PC-9 (cell line): ENCODE measurements around the gene PPM1F. TPM values are rescaled to one million over a fixed set of nuclear protein-coding genes. Genes with fewer than 3 reads are reported as not detected.

Experiments
- BruUV-seq: library from RNA; stranded (reverse); fragments of 400-500 nt; replicated peaks from 2 replicates; lab custom pipeline; 2021; lab: Mats Ljungman, UMichigan
- CTCF ChIA-PET: fragments of 300-600 bp; sonication (Branson Sonifier 250); formaldehyde crosslinking; loops from one replicate; lab custom pipeline; 2022; ENCODE audit warnings: antibody characterized with exemption; lab: Charles Lee
- POLR2A ChIA-PET: fragments of 300-600 bp; sonication (Branson Sonifier 250); formaldehyde crosslinking; loops from one replicate; lab custom pipeline; 2022; ENCODE audit warnings: antibody characterized with exemption; ENCODE audit not compliant: unreplicated experiment; lab: Charles Lee
- DNase-seq, 2 experiments: peaks; one replicate each; pipeline versions ENCODE4 v3.0.0 to v3.0.0-alpha.2; 2015 to 2022; ENCODE audit warnings: mixed read lengths in 1 of 2
- H2AFZ ChIP-seq: fragments of 200-600 bp; sonication (generic); 2 replicates; pipeline ENCODE4 v1.8.1; 2017; ENCODE audit warnings: antibody characterized with exemption
- H3F3A ChIP-seq: fragments of 200-600 bp; sonication (generic); 2 replicates; pipeline ENCODE4 v1.8.1; 2017; ENCODE audit warnings: antibody characterized with exemption, mild to moderate bottlenecking, low read depth; ENCODE audit not compliant: insufficient read depth
- H3K27ac ChIP-seq: fragments of 200-600 bp; sonication (generic); 2 replicates; pipeline ENCODE4 v1.6.1; 2016; ENCODE audit warnings: mixed run types
- H3K27me3 ChIP-seq: fragments of 200-600 bp; sonication (generic); 2 replicates; pipeline ENCODE4 v1.6.1; 2016; ENCODE audit warnings: low read depth, mixed run types; ENCODE audit not compliant: insufficient read depth
- H3K36me3 ChIP-seq: fragments of 200-600 bp; sonication (generic); 2 replicates; pipeline ENCODE4 v1.6.1; 2016; ENCODE audit warnings: low read depth, mixed run types
- H3K4me1 ChIP-seq: fragments of 200-600 bp; sonication (generic); replicated peaks from 2 replicates; pipeline ENCODE4 v1.6.1; 2016; ENCODE audit warnings: mixed run types; ENCODE audit not compliant: insufficient read depth
- H3K4me2 ChIP-seq: fragments of 200-600 bp; sonication (generic); 2 replicates; pipeline ENCODE4 v1.6.1; 2017; ENCODE audit warnings: mixed run types
- H3K4me3 ChIP-seq: fragments of 200-600 bp; sonication (generic); 2 replicates; pipeline ENCODE4 v1.6.1; 2016; ENCODE audit warnings: mixed run types
- H3K79me2 ChIP-seq: fragments of 200-600 bp; sonication (generic); 2 replicates; pipeline ENCODE4 v1.6.1; 2017; ENCODE audit warnings: low read depth, mixed run types
- H3K9me2 ChIP-seq: fragments of 200-600 bp; sonication (generic); 2 replicates; pipeline ENCODE4 v1.8.1; 2017; ENCODE audit warnings: mild to moderate bottlenecking; ENCODE audit not compliant: insufficient read depth
- H3K9me3 ChIP-seq: fragments of 200-600 bp; sonication (generic); 2 replicates; pipeline ENCODE4 v1.8.1; 2016; ENCODE audit warnings: low read depth; ENCODE audit not compliant: insufficient read depth
- H4K20me1 ChIP-seq: fragments of 200-600 bp; sonication (generic); 2 replicates; pipeline ENCODE4 v1.8.1; 2017; ENCODE audit not compliant: insufficient read depth
- EZH2 ChIP-seq: fragments of 200-600 bp; sonication (generic); IDR thresholded peaks from 2 replicates; pipeline ENCODE4 v1.8.0; 2017; ENCODE audit warnings: antibody characterized with exemption, low read depth
- intact Hi-C: fragments of 100-400 bp; cut with micrococcal nuclease; formaldehyde crosslinking; loops from one replicate; pipeline ENCODE4 v1.10.0; 2022; ENCODE audit not compliant: unreplicated experiment
- total RNA-seq: library from RNA; stranded (reverse); gene quantifications from 2 replicates; pipeline ENCODE4 v1.2.3, GENCODE V29; 2021
- TF ChIP-seq, protein P1 (sequence below): fragments of 200-600 bp; sonication (generic); conservative IDR thresholded peaks from 2 replicates; pipeline ENCODE4 v1.6.1; 2017; ENCODE audit warnings: mixed run types, antibody characterized with exemption, mild to moderate bottlenecking, moderate library complexity

The PPM1F gene
- total RNA-seq, 1 experiment from 2014 or later, result 20.6 TPM

GRCh38 chr22:21948390-21948789 is 4.3 kb downstream of the PPM1F start:
- Histone ChIP-seq H3K4me1 (peaks cover 12% of the 10 kb centered on the region), H3K27me3 (no peaks in the 10 kb centered on the region), H3K4me2 (no peak overlapping the region), H4K20me1 (no peaks in the 10 kb centered on the region), H3K36me3 (no peaks in the 10 kb centered on the region), H3K4me3 (no peak overlapping the region), H3F3A (peaks cover 11% of the 10 kb centered on the region; the same call in 1 of the 2 replicates), H3K79me2 (0 out of 2 replicates have a peak, but pooled peaks cover 11% of the 10 kb centered on the region), H3K27ac (no peak overlapping the region), H3K9me2 (no peaks in the 10 kb centered on the region), H2AFZ (no peak overlapping the region), H3K9me3 (no peaks in the 10 kb centered on the region)
- BruUV-seq, result no TSS peak
- CTCF ChIA-PET, result no interaction called here
- DNase-seq, result no peak
- TF ChIP-seq, protein P1, sequence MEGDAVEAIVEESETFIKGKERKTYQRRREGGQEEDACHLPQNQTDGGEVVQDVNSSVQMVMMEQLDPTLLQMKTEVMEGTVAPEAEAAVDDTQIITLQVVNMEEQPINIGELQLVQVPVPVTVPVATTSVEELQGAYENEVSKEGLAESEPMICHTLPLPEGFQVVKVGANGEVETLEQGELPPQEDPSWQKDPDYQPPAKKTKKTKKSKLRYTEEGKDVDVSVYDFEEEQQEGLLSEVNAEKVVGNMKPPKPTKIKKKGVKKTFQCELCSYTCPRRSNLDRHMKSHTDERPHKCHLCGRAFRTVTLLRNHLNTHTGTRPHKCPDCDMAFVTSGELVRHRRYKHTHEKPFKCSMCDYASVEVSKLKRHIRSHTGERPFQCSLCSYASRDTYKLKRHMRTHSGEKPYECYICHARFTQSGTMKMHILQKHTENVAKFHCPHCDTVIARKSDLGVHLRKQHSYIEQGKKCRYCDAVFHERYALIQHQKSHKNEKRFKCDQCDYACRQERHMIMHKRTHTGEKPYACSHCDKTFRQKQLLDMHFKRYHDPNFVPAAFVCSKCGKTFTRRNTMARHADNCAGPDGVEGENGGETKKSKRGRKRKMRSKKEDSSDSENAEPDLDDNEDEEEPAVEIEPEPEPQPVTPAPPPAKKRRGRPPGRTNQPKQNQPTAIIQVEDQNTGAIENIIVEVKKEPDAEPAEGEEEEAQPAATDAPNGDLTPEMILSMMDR, result no peak
- no peak for TF ChIP-seq EZH2
- POLR2A ChIA-PET, result no interaction called here
- intact Hi-C loops, result no loop called here

GRCh38 chr22:21947040-21948014 is 5.3 kb downstream of the PPM1F start:
- Histone ChIP-seq H3K9me2 (no peaks in the 10 kb centered on the region), H4K20me1 (no peaks in the 10 kb centered on the region), H3K27ac (no peak overlapping the region), H2AFZ (no peak overlapping the region), H3K4me3 (no peak overlapping the region), H3K9me3 (no peaks in the 10 kb centered on the region), H3K4me2 (peak overlapping the region; percentile 36; the same call in 1 of the 2 replicates), H3F3A (peaks cover 15% of the 10 kb centered on the region; the same call in 1 of the 2 replicates), H3K79me2 (0 out of 2 replicates have a peak, but pooled peaks cover 11% of the 10 kb centered on the region), H3K36me3 (no peaks in the 10 kb centered on the region), H3K27me3 (no peaks in the 10 kb centered on the region), H3K4me1 (peaks cover 20% of the 10 kb centered on the region)
- no TSS peak for BruUV-seq
- ChIA-PET CTCF (no interaction called here), POLR2A (no interaction called here)
- intact Hi-C loops, result no loop called here
- peak; percentile 33 to 41 for DNase-seq
- TF ChIP-seq, protein P1, result peak; percentile 54
- TF ChIP-seq EZH2, result no peak

- CTCF ChIA-PET, result no interaction called here
- TF ChIP-seq, protein P1, result no peak
- TF ChIP-seq EZH2, result no peak
- BruUV-seq, result no TSS peak
Observed at GRCh38 chr22:21946262-21946925, 6.3 kb downstream of the PPM1F start.

More at GRCh38 chr22:21946262-21946925, 6.3 kb downstream of the PPM1F start:
- H3K4me1 ChIP-seq, result peaks cover 20% of the 10 kb centered on the region
- no peak overlapping the region for H3K4me2 ChIP-seq
- H3K36me3 ChIP-seq, result no peaks in the 10 kb centered on the region
- POLR2A ChIA-PET, result no interaction called here
- H3K9me2 ChIP-seq, result no peaks in the 10 kb centered on the region
- no peaks in the 10 kb centered on the region for H3K9me3 ChIP-seq
- no peak overlapping the region for H3K4me3 ChIP-seq
- 0 out of 2 replicates have a peak, but pooled peaks cover 3% of the 10 kb centered on the region for H3K79me2 ChIP-seq
- intact Hi-C loops, result no loop called here
- DNase-seq, result no peak
- no peak overlapping the region for H2AFZ ChIP-seq
- peaks cover 11% of the 10 kb centered on the region for H3F3A ChIP-seq
- no peak overlapping the region for H3K27ac ChIP-seq
- H4K20me1 ChIP-seq, result no peaks in the 10 kb centered on the region
- no peaks in the 10 kb centered on the region for H3K27me3 ChIP-seq
